Astrocyte of the hippocampus (primary cell): Measurements from ENCODE around the gene NMNAT2.
"Not testable (repeated sequence)": the region's sequence is repeated elsewhere in the genome, so short reads cannot be mapped to it uniquely, and the experiment has no call there.

Experiments used
- DNase-seq: peaks from one replicate; pipeline ENCODE4 v3.0.0; 2011; ENCODE audit warnings: low read depth, low spot score

NMNAT2 gene

DNA sequence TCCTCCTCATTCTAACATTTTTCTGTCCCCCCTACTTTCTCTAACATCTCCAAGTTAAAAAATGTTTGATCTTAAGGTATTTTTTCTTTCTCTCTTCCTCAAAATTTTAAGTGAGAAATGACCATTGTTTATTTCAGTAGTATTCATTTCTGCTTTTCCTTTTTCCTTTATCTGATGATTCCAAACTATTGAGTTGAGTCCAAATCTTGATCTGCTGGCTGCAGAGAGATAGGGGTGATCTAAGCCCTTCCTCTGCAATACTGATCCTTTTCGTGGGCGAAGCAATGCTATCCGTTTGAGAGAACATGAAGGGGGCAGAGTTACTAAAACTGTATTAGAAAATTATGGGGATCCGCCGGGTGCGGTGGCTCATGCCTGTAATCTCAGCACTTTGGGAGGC is 516 bp upstream of the NMNAT2 start:
- no peak for DNase-seq

DNA sequence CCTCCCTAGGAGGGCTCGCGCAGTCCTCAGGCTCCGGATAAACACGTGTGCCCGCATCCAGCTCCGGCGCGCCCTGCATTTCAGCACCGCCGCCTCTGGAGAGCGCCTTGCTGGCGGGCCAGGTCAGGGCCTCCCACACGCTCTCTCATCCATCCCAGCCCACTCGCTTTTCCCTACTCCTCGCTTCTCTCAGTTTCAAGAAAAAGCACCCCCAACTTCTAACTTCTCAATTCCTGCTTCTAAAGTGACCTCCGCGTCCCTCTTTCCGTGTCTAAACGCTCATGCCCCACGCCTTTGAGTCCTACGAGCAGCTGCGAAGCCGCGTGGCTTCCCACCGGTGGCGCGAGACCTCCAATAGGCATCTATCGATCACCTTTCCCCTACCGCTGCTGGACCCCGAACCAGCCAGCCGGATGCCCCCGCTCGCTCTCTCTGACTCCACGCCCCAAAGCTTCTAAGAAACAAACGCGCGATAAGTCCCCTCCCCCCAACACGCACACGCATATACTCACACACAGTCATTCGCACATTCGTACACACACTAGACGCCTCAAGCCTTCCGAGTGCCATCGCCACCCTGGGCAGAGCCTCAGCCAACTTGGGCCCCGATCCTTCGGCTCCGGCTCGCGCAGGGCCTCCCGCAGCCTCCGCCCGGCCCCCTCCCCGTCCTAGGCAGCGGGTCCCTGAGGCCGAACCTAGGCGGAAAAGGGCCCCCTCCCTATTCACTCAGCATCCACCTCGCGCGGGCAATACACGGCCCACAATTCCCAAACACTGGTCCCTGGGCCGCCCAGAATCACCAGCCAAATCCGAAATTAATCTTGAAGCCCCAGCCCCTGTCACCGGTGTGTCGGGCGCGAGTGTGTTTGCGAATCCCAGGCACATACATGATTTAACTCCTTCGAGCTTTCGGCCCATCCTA is 1.1 kb downstream of the NMNAT2 start:
- DNase-seq: peak; percentile 90

DNA sequence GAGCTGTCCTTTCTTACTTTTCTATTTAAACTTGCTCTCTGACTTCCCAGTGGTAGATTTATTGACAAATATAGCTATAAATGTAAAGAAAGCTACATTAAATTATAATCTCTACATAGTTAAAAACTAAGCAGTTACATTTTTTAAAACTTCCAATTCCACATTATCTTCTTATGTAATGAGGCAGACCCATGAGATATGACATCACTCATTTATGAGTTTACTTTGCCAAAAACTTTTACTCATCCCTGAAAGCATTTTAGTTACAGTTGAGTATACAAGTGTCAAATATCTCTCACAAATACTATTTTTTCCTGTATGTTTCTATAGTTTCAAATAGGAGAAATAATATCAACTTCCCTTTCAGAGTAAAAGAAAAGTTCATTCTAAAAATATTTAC is 3.8 kb downstream of the NMNAT2 start:
- no peak for DNase-seq

DNA sequence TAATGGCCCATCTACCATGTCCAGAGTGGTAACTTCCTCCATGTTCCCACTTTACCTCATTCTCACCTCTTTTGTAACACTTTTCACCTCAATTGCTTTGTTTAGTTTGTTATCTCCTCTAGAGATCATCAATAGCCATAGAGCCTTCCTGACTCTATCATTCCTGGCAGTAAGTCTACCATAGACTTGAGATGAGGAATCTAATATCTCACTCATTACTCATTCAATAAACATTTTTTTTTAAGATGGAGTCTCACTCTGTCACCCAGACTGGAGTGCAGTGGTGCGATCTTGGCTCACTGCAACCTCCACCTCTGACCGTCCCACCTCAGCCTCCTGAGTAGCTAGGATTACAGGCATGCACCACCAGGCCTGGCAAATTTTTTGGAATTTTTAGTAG is 7.1 kb downstream of the NMNAT2 start:
- no peak for DNase-seq

DNA sequence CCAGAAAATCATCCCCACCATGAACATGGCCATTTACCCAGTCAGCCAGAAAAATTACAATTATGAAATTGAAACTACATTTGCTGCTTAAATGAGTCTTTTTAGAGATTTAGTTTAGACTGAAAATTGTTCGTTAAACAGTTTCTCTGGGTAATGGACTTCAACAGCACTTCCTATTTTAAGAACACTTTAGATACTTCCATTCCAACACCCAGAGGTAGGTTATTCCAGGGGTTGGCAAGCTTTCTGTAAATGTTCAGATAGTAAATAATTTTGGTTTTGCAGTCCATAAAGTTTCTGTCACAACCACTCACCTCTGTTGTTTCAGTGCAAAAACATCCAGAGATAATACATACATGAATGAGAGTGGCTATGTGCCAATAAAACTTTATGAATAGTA is 10.2 kb downstream of the NMNAT2 start:
- no peak for DNase-seq

DNA sequence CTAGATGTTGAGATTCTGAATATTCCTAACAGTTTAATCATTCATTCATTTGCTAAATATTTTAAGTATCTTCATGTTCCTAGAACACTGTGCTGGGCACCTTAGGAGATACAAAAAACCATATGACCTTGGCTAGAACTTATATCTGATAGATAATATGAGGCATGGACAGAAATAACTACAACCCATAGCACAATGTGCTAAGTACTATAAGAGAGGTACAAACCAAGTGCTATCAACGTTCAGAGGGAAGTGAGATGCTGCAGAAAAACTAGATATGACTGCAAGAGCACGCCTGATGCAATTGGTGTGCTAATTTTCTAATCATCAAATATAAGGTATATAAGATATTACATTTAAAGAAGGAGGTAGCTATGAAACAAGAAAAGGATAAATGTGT is 10.7 kb downstream of the NMNAT2 start:
- no peak for DNase-seq

DNA sequence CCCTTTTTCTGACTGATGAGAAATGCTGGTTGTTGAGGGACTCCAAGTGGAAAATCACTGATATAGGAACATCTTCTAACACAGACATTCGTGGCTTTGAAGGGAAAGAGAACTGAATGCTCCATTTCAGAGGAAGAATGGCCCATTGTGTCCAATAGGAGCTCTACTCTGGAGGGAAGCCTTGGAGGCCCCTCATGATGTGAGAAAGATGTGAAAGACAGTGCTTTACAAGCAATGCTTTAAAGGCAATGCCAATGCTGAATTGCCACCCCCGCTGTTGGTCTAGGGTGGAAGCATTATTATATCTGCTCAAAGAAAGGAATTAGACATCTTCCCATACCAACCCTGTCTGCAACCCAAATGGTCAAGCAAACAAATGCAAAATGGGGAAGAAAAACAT is 13.7 kb downstream of the NMNAT2 start:
- no peak for DNase-seq

DNA sequence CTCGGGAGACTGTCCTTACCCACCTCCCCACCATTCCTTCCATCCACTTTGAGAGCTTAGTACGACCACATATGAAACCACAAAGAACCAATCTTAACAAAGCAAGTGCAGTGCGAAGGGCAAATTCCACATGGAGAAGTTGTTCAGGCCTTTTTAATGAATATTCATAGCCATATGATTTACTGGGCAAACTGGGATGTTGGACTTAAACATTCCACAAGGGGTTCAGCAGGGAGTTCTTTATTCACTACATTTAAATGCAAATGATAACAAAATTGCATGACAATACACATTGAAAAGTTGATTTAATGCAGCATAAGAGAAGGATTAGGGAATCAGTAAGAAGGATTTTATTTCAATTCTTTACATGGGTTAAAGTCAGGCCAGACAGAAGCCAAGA is 14.7 kb downstream of the NMNAT2 start:
- DNase-seq: peak; percentile 60

DNA sequence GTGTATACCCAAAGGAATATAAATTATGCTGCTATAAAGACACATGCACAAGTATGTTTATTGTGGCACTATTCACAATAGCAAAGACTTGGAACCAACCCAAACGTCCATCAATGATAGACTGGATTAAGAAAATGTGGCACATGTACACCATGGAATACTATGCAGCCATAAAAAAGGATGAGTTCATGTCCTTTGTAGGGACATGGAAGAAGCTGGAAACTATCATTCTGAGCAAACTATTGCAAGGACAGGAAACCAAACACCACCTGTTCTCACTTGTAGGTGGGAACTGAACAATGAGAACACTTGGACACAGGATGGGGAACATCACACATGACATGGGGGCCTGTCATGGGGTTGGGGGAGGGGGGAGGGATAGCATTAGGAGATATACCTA is 16.6 kb downstream of the NMNAT2 start:
- DNase-seq: not testable (repeated sequence)

DNA sequence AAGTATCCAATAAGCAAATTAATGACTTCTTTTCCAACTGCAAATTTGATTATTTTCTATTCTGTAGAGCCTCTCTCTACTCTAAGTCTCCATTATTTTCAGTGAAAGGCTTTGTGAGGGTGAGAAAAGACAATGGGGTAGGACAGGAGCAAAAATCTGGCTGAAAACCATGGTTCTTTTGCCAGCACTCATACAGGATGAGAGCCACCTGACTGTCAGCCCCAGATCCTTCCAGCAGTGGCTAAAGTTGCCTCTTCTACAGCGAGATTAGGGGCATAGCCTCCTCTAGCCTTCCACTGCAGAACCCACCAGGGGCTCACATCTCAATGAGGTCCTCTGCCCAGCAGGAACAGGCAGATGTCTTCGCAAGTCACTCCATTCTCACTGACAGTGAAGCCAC is 23.7 kb downstream of the NMNAT2 start:
- no peak for DNase-seq

DNA sequence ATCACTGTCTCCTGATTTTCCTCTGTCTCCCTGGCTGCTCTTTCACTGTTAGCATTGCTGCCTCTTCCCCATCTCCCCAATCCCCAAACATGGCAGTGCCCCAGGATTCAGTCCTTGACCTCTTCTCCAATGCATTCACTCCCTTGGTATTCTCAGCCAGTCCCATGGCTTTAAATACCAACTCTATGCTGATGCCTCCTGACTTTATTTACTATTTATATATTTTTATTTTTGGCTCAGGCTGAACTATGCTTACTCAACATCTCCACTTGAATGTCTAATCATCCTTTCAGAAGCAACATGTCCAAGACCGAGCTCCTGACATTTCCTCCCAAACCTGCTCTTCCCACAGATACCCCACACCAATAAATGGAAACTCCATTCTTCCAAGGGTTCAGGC is 26.3 kb downstream of the NMNAT2 start:
- no peak for DNase-seq

DNA sequence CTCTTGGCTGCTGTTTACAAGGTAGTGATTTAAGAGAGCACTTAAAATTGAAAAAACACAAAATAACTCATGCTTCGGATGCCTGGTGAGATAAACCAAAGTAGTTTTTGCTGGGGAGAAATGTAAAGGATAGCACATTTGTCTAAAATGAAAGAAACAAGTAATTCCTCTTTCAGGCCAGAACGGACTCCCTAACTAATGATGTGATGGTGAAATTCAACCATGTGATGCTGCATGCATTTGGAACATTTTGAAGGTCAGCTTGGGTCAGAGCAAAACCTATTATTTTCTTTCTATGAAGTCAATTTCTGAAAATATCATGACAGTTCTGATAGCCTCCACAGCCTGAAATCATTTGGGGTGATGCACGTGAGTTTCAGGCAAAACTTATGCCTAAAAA is 27.6 kb downstream of the NMNAT2 start:
- DNase-seq: no peak

DNA sequence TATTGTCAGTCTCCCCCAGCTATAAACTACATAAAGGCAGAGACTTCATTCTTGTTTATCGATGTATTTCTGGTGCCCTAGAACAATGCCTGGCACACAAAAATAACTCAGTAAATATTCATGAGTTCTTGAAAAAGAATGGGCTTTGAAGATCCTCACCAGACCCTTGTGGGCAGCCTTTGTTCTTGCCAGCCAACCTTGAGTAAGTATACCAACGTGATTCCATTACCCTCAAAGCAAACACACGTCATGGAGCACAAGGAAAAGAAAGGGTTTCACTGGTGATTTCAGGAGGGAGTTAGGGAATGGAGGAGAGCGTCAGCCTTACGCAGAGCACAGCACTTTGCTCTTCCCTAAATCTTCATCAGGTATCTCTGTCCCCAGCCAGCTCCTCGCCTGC is 29.4 kb downstream of the NMNAT2 start:
- peak; percentile 32 for DNase-seq

DNA sequence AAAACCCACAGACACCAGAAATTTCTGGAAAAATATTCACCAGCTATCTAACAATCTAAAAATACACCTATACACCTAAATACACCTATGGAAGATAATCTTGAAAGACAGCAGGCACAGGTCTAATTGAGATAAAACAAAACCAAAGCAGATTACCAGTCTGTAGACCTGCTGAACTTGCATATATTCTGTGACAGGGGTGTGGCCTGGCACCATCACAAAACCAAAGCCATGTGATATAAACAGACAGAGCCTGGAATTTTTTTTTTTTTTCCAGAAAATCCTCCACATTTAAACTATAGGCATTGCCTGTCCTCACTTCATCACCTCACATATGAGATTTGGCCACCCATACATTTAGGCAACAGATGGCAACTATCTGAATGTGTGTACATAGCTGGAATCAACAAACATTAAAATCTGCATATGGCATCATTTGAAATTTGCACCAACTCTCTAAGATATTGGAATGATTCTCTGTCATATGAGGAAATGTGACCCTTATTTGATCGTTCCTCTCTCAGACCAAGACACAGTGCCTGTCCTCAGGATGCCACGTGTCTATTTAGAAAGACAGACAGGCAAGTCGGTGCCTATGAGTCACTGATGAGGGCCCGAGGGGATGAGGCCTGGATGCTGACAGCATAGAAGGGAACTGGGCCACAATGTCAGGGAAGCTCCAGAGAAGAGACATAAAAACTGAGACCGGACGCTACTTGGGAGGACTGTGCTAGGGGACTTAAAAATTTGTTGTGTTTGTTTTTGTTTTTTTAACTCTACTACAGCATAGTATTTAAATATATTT is 32.6 kb downstream of the NMNAT2 start:
- no peak for DNase-seq

DNA sequence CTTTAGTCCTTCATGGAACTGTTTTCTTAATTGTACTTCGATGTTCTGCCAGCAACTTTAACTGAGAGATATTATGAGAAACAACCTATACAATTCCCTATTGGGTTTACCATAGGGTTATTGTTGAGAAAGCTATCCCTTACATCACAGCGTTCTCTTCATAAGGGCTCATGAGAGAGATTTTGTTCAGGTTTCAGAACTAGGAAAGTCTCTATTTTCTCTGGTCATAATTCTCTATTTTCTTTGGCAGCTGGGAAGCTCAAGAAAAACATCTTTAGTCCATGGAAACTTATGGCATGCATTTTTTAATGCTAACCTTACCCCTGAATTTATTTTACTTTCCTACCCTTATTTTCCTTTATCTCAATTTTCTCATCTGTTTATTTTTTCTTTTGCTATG is 38.2 kb downstream of the NMNAT2 start:
- DNase-seq: no peak

DNA sequence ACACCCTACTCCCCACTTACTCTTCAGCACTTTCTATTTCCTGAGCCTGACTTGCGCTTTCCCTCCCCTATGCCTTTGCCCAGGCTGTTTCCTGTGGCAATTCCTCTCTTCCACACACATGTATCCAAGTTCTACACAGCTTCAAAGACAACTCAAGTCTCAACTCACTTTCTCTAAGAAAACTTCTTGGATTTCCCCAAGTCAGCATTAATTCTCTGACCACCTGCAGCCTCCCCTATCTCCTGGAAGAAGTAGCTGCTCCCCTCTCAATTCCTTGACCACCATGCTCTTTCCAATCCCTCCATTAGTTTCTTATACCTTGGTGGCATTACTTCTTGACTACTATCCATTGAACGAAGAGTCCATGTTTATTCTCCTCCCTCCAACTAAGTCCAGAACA is 42.8 kb downstream of the NMNAT2 start:
- no peak for DNase-seq

DNA sequence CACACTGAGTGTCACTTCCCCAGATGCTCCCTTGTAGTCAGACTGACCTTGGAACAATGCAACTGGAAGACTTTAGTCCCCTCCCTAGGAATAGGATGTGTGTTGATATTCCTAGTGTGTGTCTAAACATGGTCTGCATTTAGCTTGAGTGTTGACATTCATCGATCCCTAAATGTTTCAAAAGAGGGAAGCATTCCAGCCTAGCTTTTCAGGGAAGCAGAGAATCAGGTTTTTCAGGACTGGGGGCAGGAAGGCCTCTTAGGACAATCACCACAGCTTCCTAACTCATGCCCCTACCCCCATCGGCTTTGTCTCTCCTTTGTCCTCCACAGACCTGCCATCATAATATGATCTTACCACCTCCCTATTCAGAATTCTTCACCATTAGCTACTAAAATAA is 43.4 kb downstream of the NMNAT2 start:
- no peak for DNase-seq

DNA sequence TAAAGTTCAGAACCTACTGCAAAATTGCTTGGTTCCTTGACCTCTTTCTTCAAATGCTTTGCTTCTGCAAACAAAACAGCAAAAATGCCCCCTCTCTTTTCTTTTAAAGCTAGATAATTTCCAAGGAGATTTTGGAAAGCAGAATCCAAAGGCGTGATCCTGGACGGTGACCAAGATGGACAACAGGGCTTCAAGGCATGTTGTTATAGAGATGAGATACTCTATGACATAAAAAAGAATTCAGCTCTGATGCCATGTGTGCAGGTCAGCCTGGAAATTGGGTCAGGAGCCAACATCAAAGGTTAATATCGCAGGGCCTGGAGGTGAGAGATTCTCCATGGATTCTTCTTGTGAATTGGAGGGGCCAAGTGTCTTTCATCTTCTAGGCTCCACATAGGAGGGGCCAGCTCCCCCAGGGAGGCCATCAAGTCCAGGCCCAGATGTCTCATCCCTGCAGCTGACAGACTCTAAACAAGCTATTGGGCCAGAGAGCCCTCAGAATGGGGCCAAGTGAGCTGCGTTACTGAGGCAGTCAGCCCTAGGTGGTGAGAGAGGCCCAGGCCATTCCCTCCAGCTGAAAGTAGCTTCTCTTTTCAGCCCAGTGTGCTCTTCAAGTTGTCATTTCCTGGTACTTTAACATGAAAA is 45.5 kb downstream of the NMNAT2 start:
- DNase-seq: no peak

DNA sequence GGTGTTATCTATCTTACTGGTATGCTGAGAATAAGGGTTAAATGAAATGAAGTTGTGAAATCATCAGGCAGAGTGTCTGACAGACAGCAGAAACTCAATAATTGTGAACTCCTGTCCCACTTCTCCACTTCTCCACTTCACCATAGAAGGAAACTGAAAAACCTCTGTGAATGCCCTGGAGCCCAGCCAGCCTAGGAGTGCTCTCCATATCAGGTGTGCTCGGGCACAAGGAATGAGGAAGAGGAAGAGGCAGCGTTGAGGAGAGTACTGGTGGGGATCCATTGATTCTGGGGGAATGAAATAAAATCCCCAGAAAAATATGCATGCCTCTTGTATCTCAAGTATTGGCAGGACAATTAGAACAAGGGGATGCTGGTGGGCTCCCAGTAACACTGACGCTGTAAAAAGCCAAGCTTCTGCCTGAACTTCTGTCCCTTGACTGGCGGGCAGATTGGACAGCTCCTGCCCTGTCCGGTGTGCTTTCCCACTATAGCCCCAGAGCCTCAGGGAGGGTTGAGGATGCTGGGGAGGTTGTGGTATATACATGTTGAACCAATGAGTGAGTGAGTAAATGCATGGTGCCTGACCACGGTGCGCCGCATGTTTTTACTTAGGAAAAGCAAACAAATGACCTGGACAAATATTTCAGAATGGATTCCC is 47.7 kb downstream of the NMNAT2 start:
- no peak for DNase-seq

DNA sequence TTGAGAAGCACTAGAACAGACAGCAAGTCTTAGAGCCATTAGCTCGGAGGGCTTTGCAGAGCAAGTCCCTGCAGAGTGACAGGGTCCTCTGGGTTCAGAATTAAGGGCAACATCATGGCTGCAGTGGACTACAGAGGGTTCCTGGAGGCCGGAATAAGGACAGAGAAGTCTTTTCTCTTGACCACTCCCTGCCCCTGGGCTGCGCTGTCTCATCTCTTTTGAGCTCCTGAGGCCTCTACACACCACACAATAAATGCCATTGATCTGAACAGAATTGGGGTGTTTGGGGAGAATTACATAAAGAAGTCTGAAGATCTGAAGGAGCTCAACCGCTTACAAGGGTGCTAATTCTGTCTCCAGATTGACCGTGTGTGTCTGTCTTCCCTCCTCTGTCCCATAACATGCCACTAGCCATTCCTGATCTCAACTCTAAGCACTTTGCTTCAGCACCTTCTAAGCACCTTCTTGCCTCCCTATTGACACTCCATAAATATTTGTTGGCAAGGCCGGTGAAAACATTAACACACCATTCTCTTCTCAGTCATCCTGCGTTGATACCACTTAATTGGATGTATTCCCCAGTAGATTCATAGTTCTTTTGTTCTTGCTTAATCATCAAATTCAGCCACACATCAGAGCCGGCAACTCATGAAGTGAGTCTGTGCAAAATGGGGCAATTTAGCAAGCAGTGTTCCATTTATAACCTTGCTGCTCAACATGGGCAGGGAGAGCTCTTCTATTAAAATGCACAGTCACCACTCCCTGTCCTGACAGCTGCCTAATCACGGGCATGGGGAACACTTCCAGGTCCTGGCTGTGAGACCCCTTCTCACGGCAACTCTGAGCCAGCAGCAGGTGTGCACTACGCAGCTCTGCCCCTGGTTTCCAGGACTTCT is 49.7 kb downstream of the NMNAT2 start:
- DNase-seq: no peak

DNA sequence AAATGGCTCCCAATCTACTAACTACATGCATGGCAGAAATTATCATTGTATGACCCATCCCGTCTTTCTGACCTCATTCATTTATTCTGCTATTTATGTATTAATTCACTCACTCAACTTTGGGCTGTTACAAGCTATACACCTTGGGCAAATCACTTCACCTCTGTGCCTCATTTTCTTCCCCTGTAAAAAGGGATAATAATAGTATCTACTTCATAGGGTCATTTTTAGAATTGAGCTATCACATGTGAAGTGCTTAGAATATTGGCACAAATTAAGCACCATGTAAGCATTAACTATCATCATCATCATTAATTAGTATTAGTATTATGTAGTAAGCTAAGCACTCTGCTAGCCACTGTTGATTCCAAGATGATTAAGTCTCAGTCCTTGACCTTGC is 52.1 kb downstream of the NMNAT2 start:
- no peak for DNase-seq
